Large intestine (tissue), 3 donors: ENCODE measurements around the gene MSI2. TPM values are rescaled to one million over a fixed set of nuclear protein-coding genes. Genes with fewer than 3 reads are reported as not detected.

Source experiments
- DNase-seq, 2 donors: peaks; one replicate each; pipeline versions ENCODE4 v3.0.0 to v3.0.0-alpha.2; 2013
- H3K27ac ChIP-seq: one replicate; pipeline ENCODE4 v1.5.1; 2013; ENCODE audit warnings: low read length
- H3K27me3 ChIP-seq: 2 replicates; pipeline ENCODE4 v1.6.1; 2013; ENCODE audit warnings: low read length; ENCODE audit not compliant: control insufficient read depth, insufficient read depth
- H3K36me3 ChIP-seq: 2 replicates; pipeline ENCODE4 v1.6.1; 2013; ENCODE audit warnings: low read length; ENCODE audit not compliant: control insufficient read depth, insufficient read depth
- H3K4me1 ChIP-seq: one replicate; pipeline ENCODE4 v1.6.1; 2013; ENCODE audit warnings: low read length; ENCODE audit not compliant: control insufficient read depth, insufficient read depth
- H3K4me3 ChIP-seq: one replicate; pipeline ENCODE4 v1.5.1; 2013; ENCODE audit warnings: low read length
- H3K9me3 ChIP-seq: one replicate; pipeline ENCODE4 v1.6.1; 2013; ENCODE audit warnings: mild to moderate bottlenecking, low read depth, low read length, moderate library complexity; ENCODE audit not compliant: control insufficient read depth
- WGBS: methylation state at CpG from one replicate; pipeline ENCODE4 v1.1.5; 2013; ENCODE audit warnings: low lambda C conversion rate; ENCODE audit not compliant: insufficient coverage; 5-methylcytosine and 5-hydroxymethylcytosine counted together
- polyA plus RNA-seq: library from polyadenylated mRNA; unstranded; fragments of 120-200 nt; gene quantifications from one replicate; pipeline ENCODE4 v1.2.1, GENCODE V29; 2013

The MSI2 gene
- polyA plus RNA-seq, 1 donor: 46.1 TPM

DNA sequence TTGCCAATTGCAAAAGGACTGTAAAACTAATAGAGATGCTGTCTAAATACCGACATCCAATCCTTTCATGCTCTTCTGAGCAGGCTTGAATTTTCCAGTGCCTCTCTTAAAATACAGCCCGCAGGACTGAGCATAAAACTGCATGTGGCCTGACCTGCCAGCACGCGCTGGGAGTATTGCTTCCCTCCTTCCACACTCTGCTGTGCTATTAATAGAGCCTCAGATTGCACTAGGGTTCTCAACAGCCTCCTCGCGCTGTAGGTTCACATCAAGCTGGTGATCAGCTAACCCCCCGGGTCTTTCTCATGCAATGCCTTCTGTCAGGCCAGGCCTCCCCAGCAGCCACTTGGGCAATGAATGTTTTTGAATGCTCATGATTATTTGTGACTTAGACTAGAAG lies 14.2 kb upstream of the MSI2 start:
- no peaks in the 10 kb centered on the region for H3K4me1 ChIP-seq
- WGBS: no CpG with 5 or more reads among the region's 7 CpGs
- H3K27me3 ChIP-seq: no peaks in the 10 kb centered on the region
- no peak overlapping the region for H3K27ac ChIP-seq
- no peak overlapping the region for H3K4me3 ChIP-seq
- no peaks in the 10 kb centered on the region for H3K9me3 ChIP-seq
- DNase-seq: no peak
- H3K36me3 ChIP-seq: no peaks in the 10 kb centered on the region

DNA sequence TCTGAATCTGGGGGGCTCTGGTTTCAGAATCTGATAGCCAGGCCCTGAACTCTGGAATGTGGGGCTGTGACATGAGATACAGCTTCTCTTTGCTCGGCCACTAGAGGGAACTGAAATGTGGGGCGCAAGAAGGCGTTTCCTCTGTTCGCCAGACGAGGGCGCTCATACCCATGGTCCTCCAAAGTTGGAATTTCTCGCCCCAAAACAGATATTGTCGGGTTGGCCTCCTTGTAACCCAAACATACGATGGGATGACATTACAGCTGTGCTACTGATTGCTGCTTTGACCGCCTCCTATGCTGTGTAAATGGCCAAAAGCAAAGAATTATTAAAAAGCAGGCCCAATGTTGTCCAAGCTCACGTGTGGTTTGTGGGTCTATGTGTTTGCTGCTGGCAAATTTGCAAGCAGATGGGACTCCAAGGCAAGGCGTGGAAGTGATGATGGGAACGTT lies 13.1 kb upstream of the MSI2 start:
- Histone ChIP-seq H3K4me3 (no peak overlapping the region), H3K4me1 (no peaks in the 10 kb centered on the region), H3K36me3 (no peaks in the 10 kb centered on the region), H3K9me3 (no peaks in the 10 kb centered on the region), H3K27me3 (no peaks in the 10 kb centered on the region), H3K27ac (no peak overlapping the region)
- DNase-seq: peak in 1 of 2 donors; percentile 45
- 80% methylated on average over 1 of the region's 13 CpGs for WGBS

DNA sequence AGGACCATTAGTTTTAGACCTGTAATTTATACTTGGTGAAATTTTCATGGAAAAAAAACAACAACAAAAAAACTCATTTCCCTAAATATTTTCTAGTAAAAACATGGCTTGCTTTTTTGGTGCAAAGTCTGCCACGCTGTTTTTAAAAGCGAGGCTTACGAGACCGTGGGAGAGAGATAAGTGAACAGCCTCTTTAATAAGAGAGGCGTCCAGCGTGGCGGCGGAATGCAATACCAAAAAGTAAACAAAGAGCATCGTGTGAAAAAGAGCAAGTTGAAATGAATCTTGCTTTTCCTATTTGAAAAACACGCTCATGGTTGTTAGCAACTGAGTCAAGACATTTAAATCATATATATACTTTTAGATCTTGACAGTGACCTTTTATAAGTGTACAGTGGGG lies 10.5 kb upstream of the MSI2 start:
- 100% methylated on average over 1 of the region's 10 CpGs for WGBS
- H3K27me3 ChIP-seq: no peaks in the 10 kb centered on the region
- H3K4me3 ChIP-seq: no peak overlapping the region
- no peaks in the 10 kb centered on the region for H3K9me3 ChIP-seq
- no peaks in the 10 kb centered on the region for H3K4me1 ChIP-seq
- H3K27ac ChIP-seq: no peak overlapping the region
- no peaks in the 10 kb centered on the region for H3K36me3 ChIP-seq
- DNase-seq: no peak

- Histone ChIP-seq H3K4me1 (no peaks in the 10 kb centered on the region), H3K27ac (no peak overlapping the region), H3K36me3 (no peaks in the 10 kb centered on the region), H3K27me3 (no peaks in the 10 kb centered on the region), H3K4me3 (no peak overlapping the region), H3K9me3 (no peaks in the 10 kb centered on the region)
- DNase-seq: no peak
- no CpG with 5 or more reads among the region's 3 CpGs for WGBS
Observed at GRCh38 chr17:57246257-57246656, 10.1 kb upstream of the MSI2 start.

DNA sequence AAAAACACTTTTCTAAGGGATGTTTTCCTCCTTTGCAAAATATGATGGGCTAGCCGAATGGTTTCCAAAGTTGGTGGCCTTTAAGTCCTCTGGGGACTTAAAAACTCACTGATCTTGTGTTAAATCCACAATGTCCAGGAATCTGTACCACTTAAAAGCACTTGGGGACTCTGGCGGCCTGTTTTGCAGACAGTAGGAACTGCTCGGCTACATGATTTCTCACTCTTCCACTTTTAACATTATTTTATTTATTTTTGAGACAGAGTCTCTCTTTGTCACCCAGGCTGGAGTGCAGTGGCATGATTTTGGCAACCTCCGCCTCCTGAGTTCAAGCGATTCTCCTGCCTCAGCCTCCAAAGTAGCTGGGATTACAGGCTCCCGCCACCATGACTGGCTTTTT lies 9.1 kb upstream of the MSI2 start:
- H3K4me1 ChIP-seq: no peaks in the 10 kb centered on the region
- WGBS: no CpG with 5 or more reads among the region's 6 CpGs
- no peak overlapping the region for H3K27ac ChIP-seq
- no peaks in the 10 kb centered on the region for H3K36me3 ChIP-seq
- H3K4me3 ChIP-seq: no peak overlapping the region
- H3K27me3 ChIP-seq: no peaks in the 10 kb centered on the region
- no peak for DNase-seq
- H3K9me3 ChIP-seq: no peaks in the 10 kb centered on the region

- Histone ChIP-seq H3K4me1 (no peaks in the 10 kb centered on the region), H3K36me3 (no peaks in the 10 kb centered on the region), H3K27me3 (no peaks in the 10 kb centered on the region), H3K27ac (no peak overlapping the region), H3K4me3 (no peak overlapping the region), H3K9me3 (no peaks in the 10 kb centered on the region)
- DNase-seq: no peak
- WGBS: 100% methylated on average over 1 of the region's 2 CpGs
Observed at GRCh38 chr17:57247913-57248312, 8.4 kb upstream of the MSI2 start.

DNA sequence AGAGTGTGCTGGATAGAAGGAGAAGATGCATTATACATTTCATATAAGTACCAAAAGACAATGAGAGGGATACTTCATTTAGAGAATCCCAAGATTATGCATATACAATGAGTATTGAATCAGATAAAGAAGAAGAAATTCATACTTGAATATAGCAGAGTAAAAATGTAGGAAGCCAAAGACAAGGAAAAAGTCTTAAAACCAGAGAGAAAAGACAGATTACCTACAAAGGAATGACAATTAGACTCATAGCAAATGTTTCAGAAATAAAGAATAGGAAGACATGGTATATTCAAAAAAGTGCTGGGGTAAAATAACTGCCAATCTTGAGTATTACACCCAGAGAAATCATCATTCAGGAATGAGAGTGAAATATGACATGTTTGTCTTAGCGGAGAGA lies 6.8 kb upstream of the MSI2 start:
- no peak for DNase-seq
- Histone ChIP-seq H3K36me3 (no peaks in the 10 kb centered on the region), H3K4me1 (peaks cover 6% of the 10 kb centered on the region), H3K9me3 (no peaks in the 10 kb centered on the region), H3K27me3 (no peaks in the 10 kb centered on the region), H3K4me3 (no peak overlapping the region), H3K27ac (no peak overlapping the region)
- 80% methylated on average over 1 of the region's 1 CpG for WGBS

- H3K4me1 ChIP-seq: peaks cover 6% of the 10 kb centered on the region
- DNase-seq: no peak
- no peak overlapping the region for H3K4me3 ChIP-seq
- H3K27me3 ChIP-seq: no peaks in the 10 kb centered on the region
- no peaks in the 10 kb centered on the region for H3K9me3 ChIP-seq
- WGBS: 100% methylated on average over 1 of the region's 1 CpG
- no peaks in the 10 kb centered on the region for H3K36me3 ChIP-seq
- H3K27ac ChIP-seq: no peak overlapping the region
Observed at GRCh38 chr17:57251211-57251787, 5.0 kb upstream of the MSI2 start.

DNA sequence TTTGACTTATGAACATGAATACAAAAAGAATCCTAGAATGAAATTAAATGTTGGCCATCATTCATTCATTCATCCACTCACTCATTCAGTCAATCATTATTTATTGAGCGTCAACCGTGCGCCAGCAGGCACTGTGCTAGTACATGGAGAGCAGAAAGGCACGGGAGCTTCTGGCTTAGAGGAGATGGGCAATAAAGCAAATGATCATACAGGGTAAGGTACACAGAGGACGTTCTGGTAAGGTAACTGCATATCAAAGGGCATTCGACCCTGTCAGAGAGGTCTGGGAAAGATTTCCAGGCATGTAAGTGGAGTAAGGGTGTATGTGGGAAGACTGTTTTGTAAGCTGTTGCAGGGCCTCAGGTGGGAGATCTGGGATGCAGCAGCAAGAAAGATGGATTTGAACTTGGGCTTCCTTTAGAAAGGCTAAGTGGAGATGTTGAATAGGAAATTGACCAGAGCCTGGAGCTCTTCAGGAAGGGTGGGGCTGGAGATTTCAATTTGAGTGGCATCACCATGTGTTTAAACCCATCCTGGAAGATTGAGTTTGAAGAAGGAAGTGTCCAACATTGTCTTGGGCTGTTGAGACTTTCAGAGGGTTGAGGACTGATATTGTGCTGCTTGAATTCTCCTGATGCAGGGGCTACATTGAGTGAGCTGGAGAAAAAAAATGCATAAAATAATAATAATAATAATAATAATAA lies 2.8 kb upstream of the MSI2 start:
- WGBS: no CpG with 5 or more reads among the region's 6 CpGs
- DNase-seq: peak; percentile 65 to 87
- H3K9me3 ChIP-seq: no peaks in the 10 kb centered on the region
- H3K4me1 ChIP-seq: peaks cover 7% of the 10 kb centered on the region
- H3K36me3 ChIP-seq: no peaks in the 10 kb centered on the region
- peak overlapping the region; percentile 47 for H3K27ac ChIP-seq
- H3K27me3 ChIP-seq: no peaks in the 10 kb centered on the region
- no peak overlapping the region for H3K4me3 ChIP-seq

DNA sequence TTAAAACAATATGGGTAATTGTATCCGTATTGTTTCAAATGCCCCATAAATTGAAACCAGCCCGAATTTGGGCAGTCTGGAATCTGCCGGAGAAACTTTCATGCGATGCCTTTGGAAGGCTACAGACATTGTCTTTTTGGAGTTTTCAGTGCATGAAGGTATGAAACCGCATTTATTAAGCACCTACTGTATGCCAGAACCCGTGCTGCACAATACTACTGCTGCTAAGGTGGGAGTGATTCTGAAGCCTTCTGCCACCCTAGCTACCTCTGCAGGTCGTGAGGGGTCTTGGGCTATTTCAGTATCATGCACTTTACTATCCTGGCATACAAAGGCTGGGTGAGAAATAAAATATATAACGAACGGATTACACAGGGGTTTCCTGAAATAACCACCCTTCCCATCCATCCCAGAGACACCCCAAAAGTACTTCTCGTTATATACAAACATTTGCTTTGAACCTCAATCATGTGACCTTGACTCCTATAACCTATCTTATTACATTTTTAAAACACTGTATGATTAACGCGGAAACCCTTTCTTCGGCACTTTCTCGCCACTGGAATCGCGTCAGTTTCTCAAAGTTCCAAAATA lies 1.0 kb upstream of the MSI2 start:
- H3K4me1 ChIP-seq: peaks cover 17% of the 10 kb centered on the region
- no peaks in the 10 kb centered on the region for H3K9me3 ChIP-seq
- H3K27me3 ChIP-seq: no peaks in the 10 kb centered on the region
- peak overlapping the region; percentile 63 for H3K4me3 ChIP-seq
- H3K36me3 ChIP-seq: no peaks in the 10 kb centered on the region
- DNase-seq: no peak
- peak overlapping the region; percentile 57 for H3K27ac ChIP-seq
- 15% methylated on average over 3 of the region's 16 CpGs for WGBS
